A549 (cell line): ENCODE measurements around the gene ITIH3.

Source experiments
- CTCF ChIP-seq: fragments of >200 bp; sonication (Bioruptor Twin); formaldehyde crosslinking; IDR thresholded peaks from 3 replicates; pipeline ENCODE4 v1.5.1; 2016
- EP300 ChIP-seq, 2 experiments: fragments of >200 bp; sonication (Bioruptor Twin); formaldehyde crosslinking; IDR thresholded peaks; 2 replicates in 1 of 2; 3 replicates in 1 of 2; pipeline ENCODE4 v1.6.1; 2016 to 2017
- GATA3 ChIP-seq: IDR thresholded peaks from 2 replicates; pipeline ENCODE4 v1.6.1; 2012; ENCODE audit warnings: borderline replicate concordance
- MAFK ChIP-seq: fragments of 450-650 bp; IDR thresholded peaks from 2 replicates; pipeline ENCODE4 v1.6.1; 2014; ENCODE audit not compliant: partially characterized antibody
- NR3C1 ChIP-seq: fragments of >200 bp; sonication (Bioruptor Twin); formaldehyde crosslinking; IDR thresholded peaks from 3 replicates; pipeline ENCODE4 v1.6.1; 2017
- POLR2A ChIP-seq: IDR thresholded peaks from 2 replicates; pipeline ENCODE4 v1.6.1; 2012; ENCODE audit warnings: mild to moderate bottlenecking, low read length
- RAD21 ChIP-seq, 2 experiments: fragments of >200 bp in 1 of 2; sonication (Bioruptor Twin) in 1 of 2; formaldehyde crosslinking in 1 of 2; IDR thresholded peaks in 1 of 2; conservative IDR thresholded peaks in 1 of 2; 2 replicates in 1 of 2; 3 replicates in 1 of 2; pipeline ENCODE4 v1.6.1; 2012 to 2018; ENCODE audit warnings: inconsistent platforms in 1 of 2
- SMC3 ChIP-seq: fragments of >200 bp; sonication (Bioruptor Twin); formaldehyde crosslinking; IDR thresholded peaks from 3 replicates; pipeline ENCODE4 v1.6.1; 2018; ENCODE audit warnings: inconsistent platforms
- USF2 ChIP-seq: fragments of 450-650 bp; IDR thresholded peaks from 2 replicates; pipeline ENCODE4 v1.6.1; 2014; ENCODE audit warnings: antibody characterized with exemption

DNA sequence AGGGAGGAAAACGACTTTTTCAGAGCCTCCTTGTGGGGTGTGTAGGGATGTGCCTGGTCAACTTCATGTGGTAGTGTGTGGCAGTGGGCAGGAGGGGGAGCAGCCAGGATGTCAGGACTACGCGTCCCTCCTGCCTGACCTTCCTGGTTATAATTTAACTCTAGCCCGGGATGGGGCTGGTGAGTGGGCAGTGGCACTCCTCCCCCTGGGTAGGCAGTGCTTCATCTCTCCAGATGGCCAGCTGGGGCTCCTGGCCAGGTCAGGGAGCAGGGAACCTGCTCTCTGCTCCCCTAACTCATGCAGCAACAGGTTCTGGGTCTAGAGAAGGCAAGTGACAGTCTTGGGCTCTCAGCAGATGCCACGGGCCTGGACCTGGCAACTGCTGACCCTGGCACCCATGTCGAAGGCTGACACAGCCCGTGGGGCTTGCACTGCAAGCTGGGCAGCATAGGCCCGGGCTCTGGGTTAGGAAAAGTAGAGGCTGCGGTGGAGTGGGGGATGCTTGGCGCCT, 33.3 kb downstream of the ITIH3 start:
- TF ChIP-seq MAFK: no peak
- TF ChIP-seq EP300 (IDR thresholded peaks at IDR 0.05): no peak
- TF ChIP-seq USF2: no peak
- no peak for TF ChIP-seq NR3C1
- no peak for TF ChIP-seq SMC3
- TF ChIP-seq CTCF: no peak
- no peak for TF ChIP-seq RAD21 (conservative IDR thresholded peaks at IDR 0.05 in 1 of 2, IDR thresholded peaks at IDR 0.05 in 1 of 2)
- TF ChIP-seq POLR2A: no peak
- no peak for TF ChIP-seq GATA3
